Lower leg skin (tissue), 3 donors: Measurements from ENCODE around the gene B3GLCT.
A peak's percentile ranks its signal among the peaks of the same experiment; 100 is the strongest.

ENCODE experiments used
- POLR2A ChIP-seq, 2 donors: fragments of 450-650 bp; IDR thresholded peaks; one replicate each; pipeline ENCODE4 v1.6.1; 2016 to 2017; ENCODE audit warnings: antibody characterized with exemption in 2 of 2, mild to moderate bottlenecking in 1 of 2, moderate library complexity in 1 of 2
- TF ChIP-seq, protein P1 (sequence below), 3 donors: fragments of 450-650 bp; IDR thresholded peaks; one replicate each; pipeline ENCODE4 v1.5.1; 2016; ENCODE audit warnings: antibody characterized with exemption in 3 of 3, mild to moderate bottlenecking in 3 of 3, moderate library complexity in 2 of 3

DNA sequence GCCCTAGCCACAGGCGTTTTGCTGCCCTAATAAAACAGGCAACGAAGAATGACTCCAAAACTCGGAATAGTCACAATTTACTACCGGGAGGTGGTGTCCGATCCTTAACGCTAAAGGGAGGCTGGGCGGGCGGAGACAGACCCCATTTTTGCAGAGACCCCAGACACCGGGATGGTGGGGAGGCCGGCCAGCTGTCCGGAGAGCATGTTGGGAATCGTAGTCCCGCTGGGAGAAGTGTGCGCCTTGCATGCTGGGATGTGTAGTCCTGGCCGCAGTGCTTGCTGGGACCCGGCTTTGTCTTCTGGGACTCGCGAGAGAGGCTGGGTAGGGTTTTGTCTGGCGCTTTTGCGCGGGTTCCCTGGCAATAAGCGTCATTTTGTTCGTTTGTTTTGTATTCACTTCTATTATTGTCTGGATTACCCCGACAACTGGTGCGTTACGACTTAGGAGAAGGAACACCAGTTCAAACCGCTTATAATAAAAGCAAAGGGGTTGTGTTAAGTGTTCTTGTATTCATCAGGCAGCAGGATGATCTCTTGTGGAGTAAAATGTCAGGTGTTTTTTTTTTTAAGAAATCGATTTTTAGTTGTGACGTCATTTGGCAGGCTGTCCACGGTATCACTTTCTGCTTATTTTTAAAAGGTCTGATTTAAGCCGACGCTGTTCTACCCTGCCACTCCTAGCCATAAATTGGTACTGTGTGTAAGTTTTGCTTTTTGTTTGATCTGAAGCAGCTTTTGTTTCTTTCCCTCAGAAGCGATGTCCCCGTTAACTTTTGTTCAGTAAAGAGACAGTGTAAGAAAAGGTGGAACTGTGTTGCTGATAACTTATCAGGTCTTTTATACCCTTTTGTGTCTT, 37.4 kb upstream of the B3GLCT start:
- TF ChIP-seq POLR2A (IDR thresholded peaks at IDR 0.05): peak in 1 of 2 donors; percentile 14
- TF ChIP-seq, protein P1, sequence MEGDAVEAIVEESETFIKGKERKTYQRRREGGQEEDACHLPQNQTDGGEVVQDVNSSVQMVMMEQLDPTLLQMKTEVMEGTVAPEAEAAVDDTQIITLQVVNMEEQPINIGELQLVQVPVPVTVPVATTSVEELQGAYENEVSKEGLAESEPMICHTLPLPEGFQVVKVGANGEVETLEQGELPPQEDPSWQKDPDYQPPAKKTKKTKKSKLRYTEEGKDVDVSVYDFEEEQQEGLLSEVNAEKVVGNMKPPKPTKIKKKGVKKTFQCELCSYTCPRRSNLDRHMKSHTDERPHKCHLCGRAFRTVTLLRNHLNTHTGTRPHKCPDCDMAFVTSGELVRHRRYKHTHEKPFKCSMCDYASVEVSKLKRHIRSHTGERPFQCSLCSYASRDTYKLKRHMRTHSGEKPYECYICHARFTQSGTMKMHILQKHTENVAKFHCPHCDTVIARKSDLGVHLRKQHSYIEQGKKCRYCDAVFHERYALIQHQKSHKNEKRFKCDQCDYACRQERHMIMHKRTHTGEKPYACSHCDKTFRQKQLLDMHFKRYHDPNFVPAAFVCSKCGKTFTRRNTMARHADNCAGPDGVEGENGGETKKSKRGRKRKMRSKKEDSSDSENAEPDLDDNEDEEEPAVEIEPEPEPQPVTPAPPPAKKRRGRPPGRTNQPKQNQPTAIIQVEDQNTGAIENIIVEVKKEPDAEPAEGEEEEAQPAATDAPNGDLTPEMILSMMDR (IDR thresholded peaks at IDR 0.05): no peak
